ENCODE results near the gene ZFHX2.
A peak's percentile ranks its signal among the peaks of the same experiment; 100 is the strongest.
"Not testable (repeated sequence)": the region's sequence is repeated elsewhere in the genome, so short reads cannot be mapped to it uniquely, and the experiment has no call there.

Gene ZFHX2

GRCh38 chr14:23551266-23552028 lies at the start of gene ZFHX2:
ZFHX2 (minus strand) TSS chr14:23551765; CDS start chr14:23535325, 16,440 bp downstream.
- FAIRE-seq (no peak), DNase-seq (ENCODE audit: insufficient read length, low spot score) (peak; percentile 78)
- no peak for TF ChIP-seq POLR2A (IDR thresholded peaks at IDR 0.05; ENCODE audit: low read depth, low read length)

- no peak for DNase-seq (ENCODE audit: insufficient read length, low spot score)
- no peak for FAIRE-seq
- TF ChIP-seq POLR2A (IDR thresholded peaks at IDR 0.05; ENCODE audit: low read depth, low read length): no peak
Observed at GRCh38 chr14:23600806-23601205, 49.2 kb upstream of the ZFHX2 start.

- TF ChIP-seq POLR2A (IDR thresholded peaks at IDR 0.05; ENCODE audit: low read depth, low read length): no peak
- FAIRE-seq (no peak), DNase-seq (ENCODE audit: insufficient read length, low spot score) (no peak)
Observed at GRCh38 chr14:23600322-23600707, 48.8 kb upstream of the ZFHX2 start.

DNA sequence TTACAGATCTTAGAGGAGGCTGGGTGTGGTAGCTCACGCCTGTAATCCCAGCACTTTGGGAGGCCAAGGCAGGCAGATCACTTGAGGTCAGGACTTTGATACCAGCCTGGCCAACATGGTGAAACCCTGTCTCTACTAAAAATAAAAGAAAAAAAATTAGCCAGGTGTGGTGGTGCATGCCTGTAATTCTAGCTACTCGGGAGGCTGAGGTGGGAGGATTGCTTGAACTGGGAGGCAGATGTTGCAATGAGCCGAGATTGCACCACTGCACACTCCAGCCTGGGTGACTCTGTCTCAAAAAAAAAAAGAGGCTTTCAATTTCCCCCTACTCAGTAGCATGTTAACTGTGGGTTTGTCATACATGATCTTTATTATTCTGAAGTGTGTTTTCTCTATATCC lies 42.6 kb upstream of the ZFHX2 start:
- not testable (repeated sequence) for FAIRE-seq

DNA sequence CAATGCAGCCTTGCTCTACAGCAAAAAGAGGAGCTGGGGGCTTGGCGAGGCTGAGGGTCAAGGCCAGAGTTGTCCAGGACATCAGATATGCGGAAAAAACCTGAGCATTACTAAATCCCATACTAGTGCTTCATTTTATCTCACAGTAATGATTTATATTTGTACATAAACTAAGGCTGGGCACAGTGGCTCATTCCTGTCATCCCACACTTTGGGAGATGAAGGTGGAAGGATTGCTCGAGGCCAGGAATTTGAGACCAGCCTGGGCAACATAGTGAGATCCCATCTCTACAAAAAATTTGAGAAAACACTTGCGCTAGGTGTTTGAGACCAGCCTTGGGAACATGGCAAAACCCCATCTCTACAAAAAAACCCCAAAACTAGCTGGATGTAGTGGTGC lies 38.6 kb upstream of the ZFHX2 start:
- DNase-seq (ENCODE audit: insufficient read length, low spot score) (no peak), FAIRE-seq (no peak)
- TF ChIP-seq POLR2A (IDR thresholded peaks at IDR 0.05; ENCODE audit: low read depth, low read length): no peak

More for the DNA sequence above, 42.6 kb upstream of the ZFHX2 start:
- DNase-seq (ENCODE audit: insufficient read length, low spot score): not testable (repeated sequence)

GRCh38 chr14:23589606-23590005 lies 38.0 kb upstream of the ZFHX2 start:
- TF ChIP-seq POLR2A (IDR thresholded peaks at IDR 0.05; ENCODE audit: low read depth, low read length): no peak
- no peak for FAIRE-seq
- DNase-seq (ENCODE audit: insufficient read length, low spot score): no peak

- FAIRE-seq (peak; percentile 89), DNase-seq (ENCODE audit: insufficient read length, low spot score) (peak; percentile 83)
- no peak for TF ChIP-seq POLR2A (IDR thresholded peaks at IDR 0.05; ENCODE audit: low read depth, low read length)
Observed at GRCh38 chr14:23588884-23589598, 37.5 kb upstream of the ZFHX2 start.

DNA sequence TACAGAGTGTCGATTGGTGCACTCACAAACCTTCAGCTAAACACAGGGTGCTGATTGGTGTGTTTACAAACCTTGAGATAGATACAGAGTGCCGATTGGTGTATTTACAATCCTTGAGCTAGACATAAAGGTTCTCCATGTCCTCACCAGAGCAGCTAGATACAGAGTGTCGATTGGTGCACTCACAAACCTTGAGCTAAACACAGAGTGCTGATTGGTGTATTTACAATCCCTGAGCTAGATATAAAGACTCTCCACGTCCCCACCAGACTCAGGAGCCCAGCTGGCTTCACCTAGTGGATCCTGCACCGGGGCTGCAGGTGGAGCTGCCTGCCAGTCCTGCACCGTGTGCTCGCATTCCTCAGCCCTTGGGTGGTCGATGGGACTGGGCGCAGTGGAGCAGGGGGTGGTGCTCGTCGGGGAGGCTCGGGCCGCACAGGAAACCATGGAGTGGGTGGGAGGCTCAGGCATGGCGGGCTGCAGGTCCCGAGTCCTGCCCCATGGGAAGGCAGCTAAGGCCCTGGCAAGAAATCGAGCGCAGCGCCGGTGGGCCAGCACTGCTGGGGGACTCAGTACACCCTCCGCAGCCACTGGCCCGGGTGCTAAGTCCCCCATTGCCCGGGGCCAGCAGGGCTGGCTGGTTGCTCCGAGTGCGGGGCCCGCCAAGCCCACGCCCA lies 33.1 kb upstream of the ZFHX2 start:
- not testable (repeated sequence) for DNase-seq (ENCODE audit: insufficient read length, low spot score); FAIRE-seq

GRCh38 chr14:23583761-23584526 lies 32.4 kb upstream of the ZFHX2 start:
- not testable (repeated sequence) for DNase-seq (ENCODE audit: insufficient read length, low spot score); FAIRE-seq

GRCh38 chr14:23582906-23583760 lies 31.6 kb upstream of the ZFHX2 start:
- FAIRE-seq (no peak), DNase-seq (ENCODE audit: insufficient read length, low spot score) (no peak)
- TF ChIP-seq POLR2A (IDR thresholded peaks at IDR 0.05; ENCODE audit: low read depth, low read length): no peak

- DNase-seq (ENCODE audit: insufficient read length, low spot score) (no peak), FAIRE-seq (no peak)
- no peak for TF ChIP-seq POLR2A (IDR thresholded peaks at IDR 0.05; ENCODE audit: low read depth, low read length)
Observed at GRCh38 chr14:23580948-23581281, 29.4 kb upstream of the ZFHX2 start.

GRCh38 chr14:23580152-23580926 lies 28.8 kb upstream of the ZFHX2 start:
- FAIRE-seq (no peak), DNase-seq (ENCODE audit: insufficient read length, low spot score) (no peak)
- no peak for TF ChIP-seq POLR2A (IDR thresholded peaks at IDR 0.05; ENCODE audit: low read depth, low read length)

Data from H54 (cell line).